HG03565 (cell line): ENCODE results near the gene FBXO17.
A peak's percentile ranks its signal among the peaks of the same experiment; 100 is the strongest.
"Not testable (repeated sequence)": the region's sequence is repeated elsewhere in the genome, so short reads cannot be mapped to it uniquely, and the experiment has no call there.

Experiments used
- ATAC-seq: cut with Tn5 transposase; IDR thresholded peaks from one replicate; pipeline ENCODE4 v1.9.1; 2021; ENCODE audit warnings: mild to moderate bottlenecking, moderate library complexity; ENCODE audit not compliant: unreplicated experiment

Gene FBXO17

GRCh38 chr19:38945562-38946228 is 29.8 kb downstream of the FBXO17 start:
- no peak for ATAC-seq

GRCh38 chr19:38944981-38945506 is 30.5 kb downstream of the FBXO17 start:
- ATAC-seq = no peak

- no peak for ATAC-seq
Observed at GRCh38 chr19:38942471-38943181, 32.9 kb downstream of the FBXO17 start.

- ATAC-seq = no peak
Observed at GRCh38 chr19:38941979-38942378, 33.6 kb downstream of the FBXO17 start.

- not testable (repeated sequence) for ATAC-seq
Observed at GRCh38 chr19:38941466-38941865, 34.1 kb downstream of the FBXO17 start.

- ATAC-seq = no peak
Observed at GRCh38 chr19:38939957-38940356, 35.6 kb downstream of the FBXO17 start.

GRCh38 chr19:38933544-38933943 is 42.0 kb downstream of the FBXO17 start:
- no peak for ATAC-seq

- ATAC-seq = no peak
Observed at GRCh38 chr19:38932425-38933179, 42.9 kb downstream of the FBXO17 start.

GRCh38 chr19:38931521-38931793 is 44.1 kb downstream of the FBXO17 start:
- no peak for ATAC-seq

- ATAC-seq = peak; percentile 81
Observed at GRCh38 chr19:38930776-38931520, 44.6 kb downstream of the FBXO17 start, which contains the start of gene MRPS12. TSS of gene MRPS12 (plus strand) at chr19:38930944. CDS start at chr19:38931295, 351 bp downstream.

- peak; percentile 69 for ATAC-seq
Observed at GRCh38 chr19:38929929-38930775, 45.4 kb downstream of the FBXO17 start, which contains the start of gene SARS2. TSS of gene SARS2 (minus strand) at chr19:38930763. CDS start at chr19:38930736, 27 bp downstream.

GRCh38 chr19:38928391-38929001 is 47.0 kb downstream of the FBXO17 start:
- no peak for ATAC-seq

GRCh38 chr19:38924388-38924787 is 51.2 kb downstream of the FBXO17 start:
- no peak for ATAC-seq

- no peak for ATAC-seq
Observed at GRCh38 chr19:38922482-38922881, 53.1 kb downstream of the FBXO17 start.

- ATAC-seq = no peak
Observed at GRCh38 chr19:38921420-38922274, 53.9 kb downstream of the FBXO17 start.

GRCh38 chr19:38920602-38921419 is 54.7 kb downstream of the FBXO17 start:
- no peak for ATAC-seq

GRCh38 chr19:38919837-38920601 is 55.5 kb downstream of the FBXO17 start:
- no peak for ATAC-seq
